ENCODE data around the gene CBX8. TPM values are rescaled to one million over a fixed set of nuclear protein-coding genes. Genes with fewer than 3 reads are reported as not detected.

CBX8 gene
- polyA plus RNA-seq (ENCODE audit: insufficient read depth in 1 of 5, insufficient read length in 5 of 5, low replicate concordance in 1 of 5): 10 to 100 TPM in 1 of 5 donors, 1 to 10 TPM in 4; 7.3 to 12.4 (median 9.2) TPM
- long read RNA-seq, donor 1, transcript CBX8-201 (5 exons, 3,791 nt): major isoform, 11 of 11 reads
- long read RNA-seq, donor 1, partial matches to known transcripts: 0 of 11 reads
- long read RNA-seq, donor 1, other reads (novel, unspliced or antisense): 0 of 11 reads
- long read RNA-seq, donor 2, partial matches to known transcripts: 0 of 1 reads
- long read RNA-seq, donor 2, other reads (novel, unspliced or antisense): 0 of 1 reads
- long read RNA-seq, donor 3, transcript CBX8-201 (5 exons, 3,791 nt): major isoform, 7 of 7 reads
- long read RNA-seq, donor 3, partial matches to known transcripts: 0 of 7 reads
- long read RNA-seq, donor 3, other reads (novel, unspliced or antisense): 0 of 7 reads
- long read RNA-seq, donor 4, partial matches to known transcripts: 0 of 4 reads
- long read RNA-seq, donor 4, other reads (novel, unspliced or antisense): 0 of 4 reads
- long read RNA-seq, donor 5, transcript CBX8-201 (5 exons, 3,791 nt): major isoform, 10 of 10 reads
- long read RNA-seq, donor 5, partial matches to known transcripts: 0 of 10 reads
- long read RNA-seq, donor 5, other reads (novel, unspliced or antisense): 0 of 10 reads
- long read RNA-seq, donor 6, transcript CBX8-201 (5 exons, 3,791 nt): major isoform, 7 of 7 reads
- long read RNA-seq, donor 6, partial matches to known transcripts: 0 of 7 reads
- long read RNA-seq, donor 6, other reads (novel, unspliced or antisense): 0 of 7 reads
- long read RNA-seq, donor 7, transcript CBX8-201 (5 exons, 3,791 nt): major isoform, 5 of 5 reads
- long read RNA-seq, donor 7, partial matches to known transcripts: 0 of 5 reads
- long read RNA-seq, donor 7, other reads (novel, unspliced or antisense): 0 of 5 reads
- long read RNA-seq, donor 8, partial matches to known transcripts: 0 of 1 reads
- long read RNA-seq, donor 8, other reads (novel, unspliced or antisense): 0 of 1 reads

GRCh38 chr17:79796763-79797491, at the start of gene CBX8:
CBX8 (minus strand) TSS chr17:79797077; CDS start chr17:79796998, 79 bp downstream.
- peak; percentile 100 for DNase-seq

GRCh38 chr17:79845601-79845949, 48.7 kb upstream of the CBX8 start:
- no peak for DNase-seq

GRCh38 chr17:79844869-79845600, 48.2 kb upstream of the CBX8 start:
- DNase-seq: no peak

- peak; percentile 76 to 81 for DNase-seq
Observed at GRCh38 chr17:79843816-79844800, 47.2 kb upstream of the CBX8 start.

- no peak for DNase-seq
Observed at GRCh38 chr17:79843474-79843815, 46.6 kb upstream of the CBX8 start.

- DNase-seq: no peak
Observed at GRCh38 chr17:79842656-79843473, 46.0 kb upstream of the CBX8 start.

- DNase-seq: no peak
Observed at GRCh38 chr17:79842136-79842655, 45.3 kb upstream of the CBX8 start.

- DNase-seq: no peak
Observed at GRCh38 chr17:79841369-79842135, 44.7 kb upstream of the CBX8 start.

- no peak for DNase-seq
Observed at GRCh38 chr17:79840989-79841286, 44.1 kb upstream of the CBX8 start.

- peak in 1 of 2 donors; percentile 70 for DNase-seq
Observed at GRCh38 chr17:79840269-79840988, 43.6 kb upstream of the CBX8 start.

- peak; percentile 91 to 93 for DNase-seq
Observed at GRCh38 chr17:79839356-79840268, 42.7 kb upstream of the CBX8 start, which contains the start of gene CBX4. CBX4 (minus strand) TSS chr17:79839440; CDS start chr17:79839251, 189 bp downstream.

- DNase-seq: peak in 1 of 2 donors; percentile 70
Observed at GRCh38 chr17:79838522-79839274, 41.8 kb upstream of the CBX8 start.

GRCh38 chr17:79837888-79838521, 41.1 kb upstream of the CBX8 start:
- no peak for DNase-seq

- peak; percentile 82 to 87 for DNase-seq
Observed at GRCh38 chr17:79836972-79837887, 40.4 kb upstream of the CBX8 start.
